GM18526 (cell line): Measurements from ENCODE around the gene BEST3.

Experiments
- POLR2A ChIP-seq: IDR thresholded peaks from 3 replicates; pipeline ENCODE4 v1.6.1; 2011; ENCODE audit not compliant: insufficient read length; ENCODE audit errors: extremely low read depth

Gene BEST3

DNA sequence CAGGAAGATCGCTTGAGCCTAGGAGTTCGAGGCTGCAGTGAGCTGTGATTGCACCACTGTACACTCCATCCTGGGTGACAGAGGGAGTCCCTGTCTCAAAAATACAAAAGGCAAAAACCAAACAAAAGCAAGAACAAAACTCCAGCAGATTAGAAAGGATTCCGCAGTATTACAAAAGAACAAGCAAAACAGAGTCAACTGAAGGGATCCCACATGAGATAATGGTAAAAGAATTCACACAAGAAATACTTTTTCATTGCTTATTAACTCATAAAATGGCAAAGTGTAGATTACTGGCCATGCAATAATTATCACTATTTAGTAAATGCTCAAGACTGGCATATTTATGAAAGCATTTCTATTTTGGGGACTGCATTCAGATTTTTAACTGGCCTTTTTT is 35.4 kb downstream of the BEST3 start:
- TF ChIP-seq POLR2A: no peak

DNA sequence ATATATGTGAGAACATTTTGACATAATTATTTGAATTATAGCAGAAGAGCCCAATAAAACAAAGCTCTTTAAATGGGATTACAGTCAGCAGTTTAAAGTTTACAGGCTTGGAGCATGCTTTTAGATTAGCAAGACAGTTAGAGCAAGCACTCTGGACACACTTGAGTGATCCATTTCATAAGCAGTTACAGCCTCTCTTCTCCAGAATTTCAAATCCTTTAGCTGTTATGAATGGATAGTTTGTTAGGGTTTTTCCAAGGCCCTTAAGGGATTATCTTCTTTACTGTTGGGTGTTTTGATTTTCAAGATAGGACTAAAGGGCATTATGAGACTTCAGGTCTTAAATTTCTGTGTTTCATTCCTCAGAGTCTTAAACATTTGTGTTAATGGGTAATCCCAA is 36.3 kb downstream of the BEST3 start:
- no peak for TF ChIP-seq POLR2A

DNA sequence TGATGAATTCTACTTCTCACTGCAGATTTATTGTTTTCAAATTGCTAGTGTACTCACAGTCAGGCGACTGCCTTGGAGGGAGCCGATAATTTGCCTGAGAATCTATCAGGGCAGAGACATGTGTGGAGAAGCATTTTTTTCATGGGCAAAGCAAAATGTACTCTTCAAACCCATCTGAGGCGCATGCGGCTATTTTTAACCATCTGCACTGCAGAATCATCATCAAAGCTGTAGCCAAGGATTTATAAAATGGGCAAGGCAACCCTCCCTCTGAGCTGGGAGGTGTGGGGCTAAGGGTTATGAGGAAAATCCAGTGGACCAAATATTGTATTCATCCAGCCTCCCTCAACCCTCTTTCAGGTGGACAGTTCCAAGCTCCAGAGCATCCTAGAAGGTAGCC is 37.7 kb downstream of the BEST3 start:
- no peak for TF ChIP-seq POLR2A

DNA sequence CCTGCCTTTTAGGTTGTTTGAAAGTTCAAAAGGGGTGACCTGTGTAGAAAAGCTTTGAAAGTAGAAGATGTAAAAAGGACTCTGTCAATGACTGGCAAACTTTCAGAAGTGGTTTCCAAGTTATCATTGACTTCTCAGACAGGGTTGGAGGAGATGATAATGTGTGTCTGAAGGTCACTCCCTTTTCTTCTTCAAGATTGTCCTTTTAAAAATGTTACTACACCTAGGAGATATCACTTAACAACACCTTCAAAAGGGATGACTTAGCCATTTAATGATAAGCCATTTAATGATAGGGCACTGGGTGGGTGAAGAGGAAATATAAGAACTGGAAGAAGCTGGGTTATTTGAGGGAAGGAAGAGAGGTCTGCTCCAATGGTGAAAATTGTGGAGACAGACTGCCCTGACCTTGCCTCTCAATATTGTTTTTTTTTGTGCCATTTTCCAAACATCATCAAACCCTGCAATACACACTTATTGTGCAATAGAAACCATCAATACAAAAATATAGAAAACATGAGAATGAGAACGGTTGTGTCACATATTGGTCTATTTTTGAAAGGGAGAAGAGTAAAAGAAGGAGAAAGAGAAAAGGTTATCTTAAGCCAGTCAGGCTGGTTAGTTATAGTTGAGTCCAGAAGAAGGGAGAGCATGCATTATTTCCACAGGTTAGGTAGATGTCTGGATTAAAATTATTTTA is 38.8 kb downstream of the BEST3 start:
- no peak for TF ChIP-seq POLR2A

DNA sequence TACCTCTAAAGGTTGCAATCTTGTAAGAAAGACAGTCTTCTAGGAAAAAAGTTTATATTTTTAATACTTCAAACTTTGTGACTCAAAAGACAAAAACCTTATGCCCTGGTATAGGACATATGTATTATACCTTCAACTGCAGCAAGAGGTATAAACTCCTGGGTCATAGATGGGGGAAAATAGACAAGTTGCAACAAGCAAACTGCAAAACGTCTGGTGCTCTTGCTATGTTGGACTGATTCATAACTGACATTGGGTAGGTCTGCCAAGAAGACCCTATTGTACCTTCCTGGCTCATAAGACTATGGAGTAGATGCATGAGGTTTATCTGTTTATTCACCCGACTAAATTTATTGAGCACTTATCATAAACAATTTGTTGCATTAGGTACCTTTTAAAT is 40.9 kb downstream of the BEST3 start:
- no peak for TF ChIP-seq POLR2A

DNA sequence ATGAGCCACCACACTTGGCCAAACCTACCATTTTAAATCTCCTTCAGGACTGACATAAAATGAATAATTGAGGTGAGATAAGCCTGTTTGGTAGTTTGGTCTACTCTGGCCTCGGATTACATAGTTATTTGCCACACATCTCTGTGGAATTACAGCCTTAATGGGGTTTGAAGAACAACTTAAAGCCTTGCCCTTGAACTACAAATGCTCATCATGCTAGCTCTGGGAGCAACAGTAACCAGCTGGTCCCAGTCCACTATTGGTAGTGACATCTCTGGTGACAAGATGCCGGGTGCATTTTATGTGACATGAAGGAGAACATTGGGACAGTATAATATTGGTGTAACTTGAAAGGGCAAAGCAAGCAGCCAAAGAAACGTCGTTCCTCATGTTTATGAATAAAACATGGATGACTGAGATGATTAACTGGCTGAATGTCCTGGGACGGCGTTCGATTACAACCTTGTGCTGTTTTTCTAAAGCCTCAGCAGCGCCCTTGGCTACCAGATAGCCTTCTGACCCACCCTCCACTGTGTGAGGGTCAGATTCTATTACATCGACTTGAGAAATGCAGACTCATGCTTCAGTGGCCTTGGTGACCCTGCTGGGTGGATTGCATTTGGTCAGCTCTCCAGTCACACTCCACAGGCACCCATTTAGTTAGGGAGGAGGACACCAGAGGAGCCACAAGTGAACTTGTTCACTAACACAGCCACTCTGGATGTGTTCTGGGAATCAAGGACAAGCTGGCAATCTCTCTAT is 41.5 kb downstream of the BEST3 start:
- TF ChIP-seq POLR2A: no peak

DNA sequence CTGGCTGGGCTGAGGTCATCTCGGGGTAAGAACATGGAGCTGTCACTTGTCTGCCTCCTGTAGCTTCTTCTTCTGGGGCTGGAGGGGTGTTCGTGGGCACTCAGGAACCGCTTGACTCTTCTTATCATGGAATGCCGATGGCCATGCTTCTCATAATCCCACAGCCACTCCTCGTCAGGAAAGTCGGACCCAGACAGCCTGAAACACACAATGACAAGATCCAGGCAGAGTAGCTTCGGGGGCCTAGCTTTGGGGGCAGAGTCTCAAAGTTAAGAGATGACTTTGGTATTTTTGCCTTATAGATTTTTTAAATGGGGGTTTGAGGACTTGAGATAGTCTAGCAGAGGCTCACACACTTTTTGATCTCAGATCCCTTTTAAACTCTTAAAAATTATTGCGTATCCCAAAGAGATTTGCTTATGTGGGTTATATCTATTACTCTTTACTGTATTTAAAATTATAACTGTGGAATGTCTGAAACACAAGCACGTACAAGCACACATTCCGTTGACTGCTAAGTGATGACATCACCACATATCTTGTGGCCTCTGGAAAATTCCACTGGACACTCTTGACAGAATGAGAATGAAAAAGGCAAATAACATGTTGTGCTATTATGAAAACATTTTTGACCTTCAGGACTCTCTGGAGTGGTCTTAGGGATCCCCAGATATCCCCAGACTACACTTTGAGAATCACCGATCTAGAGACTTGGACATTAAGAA is 43.3 kb downstream of the BEST3 start:
- no peak for TF ChIP-seq POLR2A

DNA sequence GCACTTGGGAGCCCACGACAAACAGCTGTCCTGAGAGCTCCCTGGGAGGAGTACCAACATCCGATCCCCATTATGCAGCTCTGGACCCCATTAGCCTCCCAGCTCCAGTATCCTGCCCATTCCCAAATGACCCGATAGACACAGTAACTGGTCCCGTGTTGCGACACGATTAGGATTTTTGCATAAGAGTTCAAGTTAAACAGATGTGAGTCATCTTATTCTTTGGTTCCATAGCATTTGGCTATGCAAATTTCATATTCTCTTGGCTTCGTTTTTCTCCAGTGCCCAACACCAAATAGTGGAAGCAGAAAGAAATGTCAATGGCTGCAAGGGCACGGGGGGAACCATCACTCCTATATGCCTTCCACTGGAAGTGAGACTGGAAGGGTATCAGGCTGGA is 45.4 kb downstream of the BEST3 start:
- no peak for TF ChIP-seq POLR2A

DNA sequence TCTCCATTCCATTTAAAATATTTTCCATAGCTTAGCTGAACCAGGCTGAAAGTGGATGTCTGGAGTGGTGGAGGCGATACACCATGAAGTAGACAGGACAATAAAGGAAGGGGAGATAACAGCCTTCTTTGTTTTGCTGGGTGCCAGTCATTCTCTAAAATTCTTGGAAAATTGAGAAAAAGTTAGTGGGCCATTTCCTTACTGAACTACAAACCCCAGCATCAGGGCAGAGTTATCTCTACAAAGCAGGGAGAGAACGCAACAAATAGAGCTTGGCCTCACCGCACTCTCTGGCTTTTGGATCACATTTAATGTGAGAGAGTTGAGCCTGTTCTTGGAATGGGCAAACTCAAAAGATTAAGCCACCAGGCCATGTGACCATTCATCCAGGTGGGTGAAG is 47.2 kb downstream of the BEST3 start:
- no peak for TF ChIP-seq POLR2A

DNA sequence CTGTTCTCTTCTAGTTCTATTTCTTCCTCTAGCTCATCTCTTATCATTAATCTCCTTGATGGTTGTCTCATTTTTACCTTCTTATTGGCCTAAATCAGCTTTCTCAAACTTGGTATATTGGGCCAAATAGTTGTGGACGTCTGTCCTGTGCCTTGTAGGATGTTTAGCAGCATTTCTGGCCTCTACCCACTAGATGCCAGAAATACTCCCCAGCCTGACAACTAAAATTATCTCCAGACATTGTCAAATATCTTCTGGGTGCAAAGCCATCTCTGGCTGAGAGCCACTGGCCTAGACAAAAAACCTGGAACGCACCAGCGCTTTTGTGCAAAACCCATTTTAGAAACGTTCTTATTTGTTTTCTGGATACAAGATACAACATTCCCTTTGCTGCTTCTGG is 49.6 kb downstream of the BEST3 start:
- TF ChIP-seq POLR2A: no peak

DNA sequence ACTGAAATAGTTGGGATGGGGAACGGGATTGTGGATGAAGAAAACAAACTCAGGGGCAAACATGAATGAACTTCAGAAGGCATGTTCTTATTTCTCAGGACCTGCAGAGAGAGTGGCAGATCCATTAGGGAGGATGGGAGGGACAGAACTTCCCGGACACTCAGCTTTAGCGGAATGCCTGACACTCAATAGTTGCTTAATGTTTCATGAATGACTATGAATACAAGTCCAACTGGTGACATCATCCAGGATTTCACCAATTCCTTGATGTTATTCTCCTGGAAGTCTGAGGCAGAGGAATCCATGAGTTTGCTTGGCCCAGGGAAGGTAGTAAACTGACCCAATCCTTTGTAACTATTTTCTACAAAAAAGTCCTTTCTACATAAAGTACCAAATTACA is 50.6 kb downstream of the BEST3 start:
- TF ChIP-seq POLR2A: no peak

DNA sequence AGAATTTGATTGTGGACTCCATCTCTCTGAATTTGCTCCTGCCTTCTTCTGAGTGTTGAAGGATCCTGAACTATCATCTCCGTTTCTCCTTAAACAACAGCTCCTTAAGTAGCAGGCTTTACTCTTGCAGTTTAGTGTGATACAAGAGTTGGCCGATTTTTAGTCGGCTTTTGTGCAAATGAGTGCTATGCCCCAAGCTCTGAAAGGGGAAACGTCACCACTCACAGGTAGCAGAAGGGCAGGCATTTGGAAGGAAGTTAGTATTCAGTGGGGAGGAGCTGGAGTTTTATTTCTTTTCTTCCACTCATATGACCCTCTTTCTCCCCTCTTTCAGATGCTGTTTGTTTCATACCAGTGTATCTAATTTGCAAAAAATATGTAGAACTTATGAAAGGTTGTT is 51.9 kb downstream of the BEST3 start:
- no peak for TF ChIP-seq POLR2A

DNA sequence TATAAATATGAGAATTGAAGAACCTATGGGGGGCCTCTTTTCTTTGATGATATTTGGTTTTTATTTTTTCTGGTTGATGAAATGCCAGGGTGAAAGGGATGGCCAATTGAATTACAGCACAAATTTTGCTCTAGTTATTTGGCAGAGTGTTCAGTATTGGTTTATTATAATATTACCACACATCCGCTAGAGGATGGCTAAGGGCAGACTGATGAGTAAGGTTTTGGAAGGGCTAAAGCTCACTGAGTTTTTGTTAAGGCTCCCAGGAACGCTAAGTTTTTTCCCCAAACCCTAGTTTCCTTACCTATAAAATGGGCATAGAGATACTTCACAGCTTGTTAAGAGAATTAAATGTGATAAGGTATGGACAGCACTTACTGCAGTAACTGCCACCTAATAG is 54.1 kb downstream of the BEST3 start:
- no peak for TF ChIP-seq POLR2A

DNA sequence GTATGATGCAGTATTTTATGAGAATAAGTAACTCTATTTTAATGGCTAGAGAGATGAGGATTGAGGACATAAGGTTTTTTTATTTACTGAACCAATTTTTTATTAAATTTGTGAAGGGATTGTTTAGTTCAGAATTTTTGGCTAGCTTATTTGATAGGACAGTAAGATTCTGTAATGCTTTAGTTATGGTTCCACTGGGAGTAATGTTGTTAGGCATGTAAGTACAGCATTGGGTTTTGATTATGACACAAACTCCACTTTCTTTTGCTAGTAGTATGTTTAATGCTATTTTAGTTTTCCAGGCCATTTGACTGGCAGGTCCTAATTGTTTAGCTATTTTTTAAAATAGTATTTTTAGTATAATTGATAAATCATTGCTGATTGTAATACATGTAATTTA is 54.6 kb downstream of the BEST3 start:
- TF ChIP-seq POLR2A: no peak

DNA sequence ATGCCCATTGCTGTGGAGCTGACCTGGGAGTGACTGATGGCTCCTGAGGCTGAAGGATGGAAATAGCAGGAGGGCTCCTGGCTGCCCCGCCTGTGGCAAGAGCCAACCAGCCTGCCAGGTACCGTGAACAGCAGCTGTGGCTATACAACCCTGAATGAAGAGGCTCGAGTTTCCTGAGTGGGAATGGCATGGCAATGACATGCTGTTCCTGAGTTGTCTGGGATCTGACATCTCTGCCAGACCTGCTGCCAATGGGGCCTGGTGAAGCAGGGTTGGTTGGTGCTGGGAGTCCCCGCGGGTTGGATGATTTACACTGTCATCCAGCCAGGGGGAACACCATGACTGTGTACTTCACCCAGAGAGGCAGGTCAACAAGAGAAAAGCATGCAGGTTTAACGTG is 56.6 kb downstream of the BEST3 start:
- no peak for TF ChIP-seq POLR2A

DNA sequence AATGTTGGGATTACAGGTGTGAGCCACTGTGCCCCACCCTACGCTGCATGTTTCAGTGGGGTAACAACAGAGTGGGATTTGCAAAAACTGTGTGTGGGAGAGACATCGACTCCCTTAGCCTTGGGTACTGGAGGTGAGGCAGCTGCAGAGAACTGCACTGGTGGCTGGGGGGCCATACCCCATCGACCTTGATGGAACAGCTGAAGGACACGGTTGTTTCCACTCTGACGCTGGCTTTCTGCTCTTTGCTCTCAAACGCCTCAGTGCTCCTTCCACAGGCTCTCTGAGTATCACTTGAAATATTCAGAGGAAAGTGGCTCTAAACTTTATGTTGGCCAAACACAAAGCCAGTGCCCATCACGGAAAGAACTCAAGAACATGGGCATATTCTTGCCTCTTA is 57.6 kb downstream of the BEST3 start:
- no peak for TF ChIP-seq POLR2A

DNA sequence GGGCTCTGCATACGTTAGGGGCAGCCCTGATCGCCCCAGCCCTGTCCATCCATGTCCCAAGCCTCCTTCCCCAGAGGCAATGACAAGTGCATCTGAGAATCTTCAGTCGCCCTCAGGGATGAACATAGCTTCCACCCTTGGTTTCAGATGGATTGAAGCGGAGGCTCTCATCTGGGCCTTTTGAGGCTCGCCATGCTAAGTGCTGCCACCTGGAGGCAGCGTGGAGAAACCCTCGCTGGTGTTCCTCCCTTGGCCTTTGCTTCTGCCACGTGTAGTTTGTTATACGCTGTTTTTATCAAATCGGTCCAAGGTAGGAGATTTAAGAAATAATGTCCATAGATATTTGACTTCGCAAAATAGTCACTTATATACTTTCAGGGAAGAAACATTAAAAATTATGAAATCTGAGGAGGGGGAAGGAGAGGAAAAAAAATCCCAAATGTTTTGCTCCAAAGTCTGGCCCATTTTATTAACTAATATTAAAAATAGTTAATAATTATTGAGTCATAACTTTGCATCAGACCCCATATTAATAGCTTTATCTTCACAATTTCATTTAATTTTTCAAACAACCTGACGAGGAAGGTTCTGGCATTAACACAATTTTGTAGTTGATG is 59.6 kb downstream of the BEST3 start:
- no peak for TF ChIP-seq POLR2A

DNA sequence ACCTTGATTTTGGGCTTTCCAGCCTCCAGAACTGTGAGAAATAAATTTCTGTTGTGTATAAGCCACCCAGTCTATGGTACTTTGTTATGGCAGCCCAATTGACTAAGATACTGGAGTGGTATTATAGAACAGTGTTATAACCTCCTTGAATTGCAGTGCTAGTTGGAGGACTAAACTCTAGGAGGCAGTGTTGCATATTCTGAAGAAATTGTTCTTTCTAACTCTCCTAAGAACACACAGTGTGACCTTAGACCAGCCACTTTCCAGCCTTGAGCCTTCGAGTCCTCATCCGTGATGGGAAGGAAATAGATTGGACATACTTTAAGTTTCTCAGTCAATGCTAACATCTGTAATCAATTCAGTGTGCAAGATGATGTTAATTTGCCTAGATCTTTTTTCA is 66.0 kb downstream of the BEST3 start:
- no peak for TF ChIP-seq POLR2A
